ENCODE measurements around the gene PBX3.
"Not testable (repeated sequence)": the region's sequence is repeated elsewhere in the genome, so short reads cannot be mapped to it uniquely, and the experiment has no call there.

The PBX3 gene

DNA sequence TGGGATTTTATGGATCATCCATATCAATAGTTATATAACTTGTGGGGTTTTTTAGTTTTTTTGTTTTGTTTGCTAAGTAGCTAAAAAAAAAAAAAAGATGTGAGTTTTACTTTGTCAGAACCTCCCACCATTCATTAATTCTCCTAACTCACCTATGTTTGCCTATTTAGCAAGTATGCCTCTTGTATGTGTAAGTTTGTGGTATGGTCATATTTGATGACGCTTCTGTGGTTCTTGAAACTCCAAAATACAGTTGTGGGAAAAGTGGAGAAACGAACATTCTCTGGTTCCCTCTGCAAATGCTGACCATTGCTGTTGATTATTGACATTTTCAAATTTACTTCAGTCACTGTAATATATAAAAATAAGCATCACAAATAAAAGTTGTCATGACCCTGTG, 75.7 kb downstream of the PBX3 start:
- no peak for DNase-seq (ENCODE audit: low spot score)

DNA sequence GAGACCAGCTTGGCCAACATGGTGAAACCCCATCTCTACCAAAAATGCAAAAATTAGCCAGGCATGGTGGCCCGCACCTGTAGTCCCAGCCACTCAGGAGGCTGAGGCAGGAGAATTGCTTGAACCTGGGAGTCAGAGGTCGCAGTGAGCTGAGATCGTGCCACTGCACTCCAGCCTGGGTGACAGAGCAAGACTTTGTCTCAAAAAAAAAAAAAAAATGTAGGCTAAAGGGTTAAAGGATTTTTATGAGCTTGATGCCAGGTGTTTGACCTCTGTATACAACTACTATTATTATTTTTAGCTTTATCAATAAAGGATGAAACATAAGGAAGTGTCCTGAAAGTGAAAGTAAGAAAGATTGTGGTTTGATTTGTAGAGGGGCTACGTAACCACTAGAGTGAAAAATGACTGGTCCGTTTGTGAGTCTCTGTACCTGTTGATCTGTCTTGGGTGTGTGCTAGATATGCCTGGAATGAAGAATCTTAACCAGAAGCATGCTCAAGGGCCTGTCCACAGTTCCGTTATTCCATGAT, 76.8 kb downstream of the PBX3 start:
- DNase-seq (ENCODE audit: low spot score) = not testable (repeated sequence)

DNA sequence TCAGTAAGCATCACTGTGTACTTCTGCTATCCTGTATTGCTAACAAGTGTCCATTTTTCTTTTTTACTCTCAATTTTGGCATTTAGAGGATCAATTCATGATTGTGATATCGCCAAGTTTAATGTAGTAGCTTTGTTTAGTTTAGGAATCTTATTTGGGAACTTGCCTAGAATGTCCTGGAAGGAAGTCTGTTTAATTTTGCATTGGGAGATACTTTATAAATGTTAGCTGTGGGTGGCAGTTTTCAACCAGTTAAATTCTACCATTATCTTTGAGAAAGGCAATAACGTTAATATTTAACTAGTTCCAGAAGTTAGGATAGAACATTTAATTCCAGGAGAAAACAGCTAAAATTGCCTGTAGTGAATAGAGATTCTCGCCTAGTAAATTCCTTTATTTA, 78.6 kb downstream of the PBX3 start:
- no peak for DNase-seq (ENCODE audit: low spot score)

DNA sequence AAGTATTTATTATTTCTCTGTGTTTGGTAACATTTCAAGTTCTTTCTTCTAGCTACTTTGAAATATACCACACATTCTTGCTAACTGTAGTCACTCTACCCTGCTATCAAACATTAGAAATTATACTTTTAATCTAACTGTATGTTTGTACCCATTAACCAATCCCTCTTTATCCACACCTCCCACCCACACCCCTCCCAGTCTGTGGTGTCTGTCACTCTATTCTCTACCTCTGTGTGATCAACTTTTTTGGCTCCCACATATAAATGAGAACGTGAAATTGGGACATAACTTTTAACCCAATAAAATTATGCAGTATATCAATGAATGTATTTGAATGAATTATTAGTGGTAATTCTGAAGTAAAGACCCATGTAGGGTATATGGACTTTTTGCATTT, 79.7 kb downstream of the PBX3 start:
- DNase-seq (ENCODE audit: low spot score) = no peak

DNA sequence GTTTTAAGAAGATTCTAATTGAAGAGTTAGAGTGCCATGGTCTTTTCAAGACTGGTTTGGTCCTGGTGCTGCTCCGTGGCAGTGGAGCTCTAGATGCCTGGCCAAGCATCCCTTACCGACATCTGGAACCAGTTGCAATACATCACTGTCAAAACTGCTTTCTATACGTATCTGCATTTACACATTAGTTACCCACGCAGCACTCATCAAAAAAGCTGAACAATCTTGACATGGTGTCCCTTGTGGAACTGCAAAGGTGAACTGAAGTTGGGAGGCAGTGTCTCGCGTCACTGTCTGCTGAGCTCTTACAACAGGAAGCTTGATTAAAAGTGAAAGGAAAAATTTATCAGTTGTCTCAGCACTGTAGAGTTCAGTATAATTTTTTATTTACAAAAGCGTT, 82.6 kb downstream of the PBX3 start:
- DNase-seq (ENCODE audit: low spot score) = peak; percentile 45

DNA sequence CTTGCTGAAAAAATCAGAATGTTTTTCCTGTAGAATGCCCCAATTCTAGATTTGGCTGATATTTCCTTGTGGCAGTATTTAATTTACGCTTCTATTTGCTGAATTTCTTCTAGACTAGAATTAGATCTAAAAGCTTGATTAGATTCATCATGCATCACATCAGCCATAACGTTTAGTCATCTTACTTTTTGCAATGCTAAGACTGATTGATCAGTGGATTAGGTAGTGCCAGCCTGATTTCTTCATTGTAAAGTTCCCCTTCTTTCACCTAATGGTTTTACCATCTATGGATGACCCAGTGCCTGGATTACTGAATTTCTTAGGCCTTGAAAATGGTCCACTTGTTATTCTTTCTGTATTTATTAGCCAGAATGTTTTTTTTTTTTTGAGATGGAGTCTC, 83.9 kb downstream of the PBX3 start:
- DNase-seq (ENCODE audit: low spot score) = no peak

DNA sequence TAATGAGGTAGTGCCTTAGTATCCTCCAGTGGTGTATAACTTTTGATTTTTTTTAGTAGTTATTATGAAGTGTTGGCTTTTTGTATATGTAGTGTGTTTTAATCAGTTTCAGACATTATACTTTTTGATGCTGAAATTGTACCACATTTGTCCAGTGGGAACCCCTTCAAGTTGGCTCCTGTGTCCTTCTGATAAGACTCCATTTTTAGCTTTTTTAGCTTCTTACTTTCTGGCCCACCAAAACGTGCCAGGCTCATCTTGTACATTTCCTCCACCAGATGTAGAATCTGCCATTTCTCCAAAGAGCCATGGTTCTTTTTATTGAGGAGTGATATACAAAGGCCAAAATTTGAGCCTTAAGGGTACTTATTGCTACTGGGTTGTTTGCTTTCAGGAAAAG, 84.4 kb downstream of the PBX3 start:
- no peak for DNase-seq (ENCODE audit: low spot score)

DNA sequence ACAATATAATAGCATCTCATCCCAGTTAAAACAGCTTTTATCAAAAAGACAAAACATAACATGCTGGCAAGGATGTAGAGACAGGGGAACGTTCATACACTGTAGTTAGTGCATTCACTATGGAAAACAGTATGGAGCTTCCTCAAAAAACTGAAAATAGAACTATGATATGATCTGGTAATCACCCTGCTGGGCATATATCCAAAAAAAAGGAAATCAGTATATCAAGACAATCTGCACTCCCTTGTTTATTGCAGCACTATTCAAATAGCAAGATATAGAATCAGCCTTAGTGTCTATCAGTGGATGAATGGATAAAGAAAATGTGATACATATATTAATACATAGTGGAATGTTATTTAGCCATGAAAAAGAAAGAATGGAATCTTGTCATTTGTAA, 88.5 kb downstream of the PBX3 start:
- DNase-seq (ENCODE audit: low spot score) = no peak

DNA sequence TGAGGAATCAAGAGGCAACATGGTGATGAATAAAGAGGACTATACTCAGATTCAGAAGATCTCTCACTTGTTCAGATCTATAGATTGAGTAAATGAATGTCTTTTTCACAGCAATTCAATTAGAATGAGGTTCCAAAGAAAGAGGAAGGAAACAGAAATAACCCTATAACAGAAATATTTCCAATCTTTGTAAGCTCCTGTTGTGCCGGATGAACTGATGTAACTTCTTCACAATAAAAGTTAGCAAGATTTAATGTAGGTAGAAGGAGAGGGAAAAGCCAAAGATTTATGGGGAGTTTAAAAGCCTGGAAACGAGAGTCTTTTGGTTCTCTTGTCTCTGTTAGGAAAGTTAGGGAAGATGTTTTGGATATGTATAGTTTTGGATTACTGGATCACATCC, 92.1 kb downstream of the PBX3 start:
- DNase-seq (ENCODE audit: low spot score) = no peak

DNA sequence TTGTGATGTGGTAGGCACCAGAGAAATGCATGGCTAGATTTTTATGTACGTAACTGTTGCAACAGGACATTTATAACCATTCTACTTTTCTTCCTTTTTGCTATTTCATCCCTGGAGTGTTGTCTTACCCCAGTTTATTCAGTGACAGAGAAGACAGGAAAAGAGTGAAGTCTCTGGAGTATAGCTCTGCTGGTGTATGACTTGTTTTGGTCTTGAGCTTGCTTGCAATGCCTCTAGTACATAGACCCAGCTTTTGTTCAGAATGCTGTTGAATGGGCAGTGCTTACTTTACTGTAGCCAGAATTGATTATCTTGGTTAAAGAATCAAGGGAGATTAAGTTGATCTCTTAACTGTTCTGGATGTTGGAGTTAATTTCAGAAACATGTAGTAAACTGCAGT, 94.3 kb downstream of the PBX3 start:
- no peak for DNase-seq (ENCODE audit: low spot score)

DNA sequence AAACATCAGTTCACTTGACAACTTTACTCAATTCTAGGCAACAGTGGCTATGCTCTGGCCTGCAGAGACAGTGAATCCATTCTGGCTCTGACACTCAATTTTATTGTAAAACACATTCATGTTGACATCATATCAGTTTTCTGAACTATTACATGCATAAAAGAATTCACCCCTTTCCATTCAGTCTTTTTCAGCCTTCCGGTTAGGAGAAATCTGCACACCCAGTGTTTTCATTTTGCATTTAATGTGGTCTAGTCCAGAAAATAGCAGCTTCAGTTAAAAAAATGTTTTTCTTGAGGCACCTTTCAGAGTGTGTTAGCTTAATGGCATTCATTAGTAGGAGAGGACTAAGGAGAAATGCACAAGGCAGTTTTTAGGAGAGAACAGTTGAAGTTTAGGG, 95.1 kb downstream of the PBX3 start:
- DNase-seq (ENCODE audit: low spot score) = no peak

DNA sequence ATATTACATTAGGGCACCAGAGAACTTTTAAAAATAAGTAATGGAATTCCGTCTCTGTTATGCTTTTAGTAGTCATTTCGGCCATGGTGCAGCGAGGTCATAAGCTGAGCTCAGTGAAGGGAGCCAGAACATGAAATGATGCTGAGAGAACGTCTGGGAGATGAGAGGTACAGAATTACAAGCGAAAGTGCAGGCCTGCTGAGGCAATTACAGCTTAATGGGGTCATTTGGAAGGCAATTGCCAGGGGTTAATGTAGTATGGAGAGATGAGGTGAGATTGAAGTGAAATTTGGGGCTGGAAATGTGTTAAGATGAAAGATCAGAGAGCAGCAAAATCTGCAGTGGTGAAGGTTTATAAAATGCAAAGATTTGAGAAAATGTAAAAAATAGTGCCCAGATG, 96.5 kb downstream of the PBX3 start:
- no peak for DNase-seq (ENCODE audit: low spot score)

DNA sequence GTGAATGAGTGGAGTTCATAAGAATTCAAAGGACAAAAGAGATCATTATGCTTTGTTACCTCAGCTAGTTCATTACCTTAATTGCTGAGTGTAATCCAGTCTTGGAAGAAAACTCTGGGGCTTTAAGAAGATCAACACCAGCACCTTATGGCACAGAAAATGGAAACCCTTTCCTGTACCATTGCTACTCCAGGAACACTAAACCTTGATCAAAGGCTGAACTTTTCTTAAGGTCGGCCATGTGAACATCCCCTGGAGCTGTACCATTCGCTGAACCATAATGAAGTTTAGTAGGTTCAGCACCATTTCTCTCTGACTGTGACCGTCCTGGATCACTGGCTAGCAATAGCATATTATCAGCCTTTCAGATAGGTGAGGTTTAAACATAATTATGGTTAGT, 97.4 kb downstream of the PBX3 start:
- DNase-seq (ENCODE audit: low spot score) = no peak

DNA sequence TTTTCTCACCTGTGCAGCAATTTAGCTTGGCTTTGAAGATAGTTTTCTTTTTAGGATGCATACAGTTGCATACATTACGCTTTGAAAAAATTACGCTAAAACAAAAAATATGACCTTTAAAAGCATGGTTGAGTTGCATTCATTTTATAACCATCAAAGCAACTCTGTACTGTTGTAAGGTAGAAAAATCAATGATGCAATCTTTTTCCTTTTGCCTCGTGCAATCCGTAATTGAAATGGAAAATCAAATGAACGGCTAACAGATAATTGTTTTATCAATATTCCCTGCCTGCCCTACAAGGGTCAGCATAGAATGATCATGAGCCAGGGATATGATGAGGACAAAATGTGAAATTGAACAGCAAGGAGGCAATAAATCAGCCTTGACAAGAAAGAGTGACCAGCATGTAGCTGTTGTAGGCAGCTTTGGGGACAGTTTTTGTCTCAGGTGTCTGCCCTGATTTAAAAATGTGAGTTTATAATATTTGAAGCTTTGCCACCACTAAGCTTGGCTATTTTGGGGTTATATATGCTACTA, 98.2 kb downstream of the PBX3 start:
- no peak for DNase-seq (ENCODE audit: low spot score)

DNA sequence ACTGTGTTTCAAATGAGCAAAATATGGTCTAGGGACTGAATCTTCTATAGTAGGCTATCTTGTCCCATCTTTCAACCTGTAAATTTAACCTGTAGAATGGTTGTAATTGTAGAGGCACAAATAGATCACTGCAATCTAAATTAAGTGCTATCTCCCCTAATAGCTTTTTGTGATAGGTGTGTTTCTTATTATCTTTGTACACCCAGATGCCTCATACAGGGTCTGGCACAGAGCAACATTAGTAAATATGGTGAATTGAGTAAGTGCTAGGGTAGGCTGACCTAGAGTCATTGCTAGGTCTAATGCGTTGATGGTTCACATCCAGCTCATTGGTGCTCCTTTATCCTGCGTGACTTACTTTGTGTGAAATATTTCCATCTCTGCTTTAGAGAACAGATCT, 100.6 kb downstream of the PBX3 start:
- DNase-seq (ENCODE audit: low spot score) = no peak

DNA sequence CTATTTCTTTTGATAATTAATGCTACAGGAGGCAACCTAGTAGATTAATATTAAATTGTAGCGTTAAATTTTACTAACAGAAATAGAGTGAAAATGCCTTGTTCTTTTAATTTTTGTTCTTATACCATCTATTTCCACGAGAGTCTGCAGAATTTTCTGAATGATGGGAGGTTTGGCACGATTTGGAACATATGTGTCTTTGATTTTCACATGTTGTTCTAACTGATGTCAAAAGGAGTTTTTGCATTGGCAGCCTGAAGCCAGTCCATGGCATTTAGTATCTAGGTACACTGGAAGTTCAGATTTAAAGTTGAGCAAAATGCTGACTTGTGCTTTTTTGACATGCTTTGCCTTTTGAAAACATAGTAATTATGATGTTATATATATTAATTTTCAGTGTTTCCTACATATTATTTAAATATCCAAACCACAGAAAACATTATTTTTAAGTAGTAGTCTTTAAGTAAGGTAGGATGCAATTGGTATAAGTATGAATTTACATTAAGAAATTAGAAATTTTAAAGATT, 103.0 kb downstream of the PBX3 start:
- no peak for DNase-seq (ENCODE audit: low spot score)

DNA sequence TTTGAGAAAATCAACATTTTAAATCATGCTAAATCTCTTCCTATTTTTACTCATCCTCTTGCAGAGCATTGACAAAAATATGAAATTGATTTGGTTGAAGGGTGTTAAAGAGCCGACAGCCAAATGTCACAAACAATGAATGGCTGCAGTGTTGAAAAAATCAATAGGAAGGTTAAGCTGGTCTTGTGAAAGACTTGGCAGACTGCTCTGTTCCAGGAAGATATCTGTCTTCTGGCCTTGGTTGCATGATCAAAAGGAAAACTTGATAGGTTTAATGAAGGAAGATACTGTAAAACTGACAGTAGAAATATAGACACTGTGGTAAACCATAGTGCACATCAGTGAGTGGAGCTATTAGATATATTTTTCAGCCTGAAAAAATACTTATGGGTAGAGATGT, 103.6 kb downstream of the PBX3 start:
- DNase-seq (ENCODE audit: low spot score) = no peak

DNA sequence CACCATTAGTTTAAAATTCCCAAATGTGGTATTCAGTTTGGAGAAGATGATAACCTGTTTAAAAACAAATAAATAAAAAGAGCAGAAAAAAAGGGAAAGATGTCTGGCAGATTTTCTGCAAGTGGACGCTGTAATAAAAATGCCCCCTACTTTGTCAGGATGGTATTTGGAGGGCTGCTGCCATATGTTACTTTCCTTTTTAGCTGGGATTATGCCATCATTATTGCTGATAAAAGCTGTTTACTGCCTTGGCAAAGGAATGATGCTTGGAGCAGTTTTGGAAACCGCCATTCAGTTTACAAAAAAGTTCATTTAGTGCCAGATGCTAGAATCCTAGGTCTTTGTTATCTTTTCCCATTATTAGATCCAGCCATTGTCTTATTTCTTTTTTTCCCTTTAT, 104.8 kb downstream of the PBX3 start:
- no peak for DNase-seq (ENCODE audit: low spot score)

DNA sequence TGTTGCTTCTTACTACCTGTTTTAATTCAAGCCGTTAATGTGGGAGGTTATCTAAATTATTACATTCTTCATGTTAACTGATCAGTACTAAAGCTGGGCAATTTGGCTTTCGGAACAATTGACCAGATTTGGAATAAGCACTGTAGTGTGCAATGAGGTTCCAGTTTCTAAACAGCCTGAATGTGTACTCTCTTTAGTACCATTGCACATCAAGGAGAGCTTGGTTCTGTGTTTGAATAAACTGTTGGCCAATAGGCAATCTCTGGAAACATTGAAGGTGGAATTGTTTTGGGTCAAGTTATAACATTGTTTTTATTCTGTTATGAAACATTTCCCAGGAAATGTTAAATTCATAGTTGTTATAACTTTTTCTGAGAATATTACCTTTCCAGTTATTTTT, 105.2 kb downstream of the PBX3 start:
- no peak for DNase-seq (ENCODE audit: low spot score)

DNA sequence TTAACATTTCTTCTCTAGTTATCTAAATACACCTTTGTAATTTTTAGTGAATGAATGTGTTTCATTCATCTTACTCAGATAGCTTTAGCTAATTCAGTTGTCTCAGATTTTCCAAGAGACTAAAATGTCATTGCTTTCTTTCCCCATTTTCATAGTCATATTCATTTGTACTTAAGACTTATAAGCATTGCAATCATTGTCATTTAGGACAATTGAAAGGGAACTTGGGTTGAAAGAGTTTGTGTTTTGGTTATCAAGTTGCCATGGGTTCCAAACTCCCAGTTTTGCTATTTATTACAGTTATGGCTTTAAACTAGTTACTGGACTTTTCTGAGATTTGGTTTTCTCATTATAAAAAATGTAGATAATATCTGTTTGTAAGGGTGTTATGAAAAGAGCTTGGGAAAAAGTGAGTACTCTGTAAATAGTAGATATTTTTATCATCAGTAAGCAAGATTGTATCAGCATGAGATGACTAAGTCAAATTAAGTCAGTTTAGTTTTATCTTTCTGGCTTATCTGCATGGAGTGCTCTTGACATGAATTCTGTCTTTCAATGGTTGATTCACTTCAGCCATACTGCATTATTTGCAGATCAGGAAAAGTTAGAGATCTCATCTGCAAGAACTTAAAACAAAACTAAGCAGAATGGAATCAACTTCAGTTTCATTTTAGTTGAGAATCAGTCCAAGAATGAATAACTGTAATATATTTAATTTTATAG, 107.5 kb downstream of the PBX3 start:
- no peak for DNase-seq (ENCODE audit: low spot score)

DNA sequence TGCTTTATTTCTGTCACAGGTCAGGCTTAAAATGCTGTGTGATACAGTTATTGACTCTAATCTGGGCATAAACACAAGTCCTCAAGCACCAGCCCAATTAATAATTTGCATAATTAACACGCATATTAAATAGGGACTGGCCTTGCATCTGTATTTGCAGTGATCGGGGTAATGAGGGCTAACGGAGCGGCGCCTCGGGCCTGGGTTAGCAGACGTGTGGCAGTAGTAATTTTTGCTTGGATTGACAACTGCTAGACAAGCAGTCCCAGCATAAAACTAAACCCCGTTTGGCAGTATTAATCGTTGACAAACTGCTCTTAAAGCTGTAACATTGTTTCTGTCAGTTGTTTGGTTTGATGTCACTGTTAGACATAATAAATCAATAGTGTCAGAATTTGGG, 109.2 kb downstream of the PBX3 start:
- no peak for DNase-seq (ENCODE audit: low spot score)

DNA sequence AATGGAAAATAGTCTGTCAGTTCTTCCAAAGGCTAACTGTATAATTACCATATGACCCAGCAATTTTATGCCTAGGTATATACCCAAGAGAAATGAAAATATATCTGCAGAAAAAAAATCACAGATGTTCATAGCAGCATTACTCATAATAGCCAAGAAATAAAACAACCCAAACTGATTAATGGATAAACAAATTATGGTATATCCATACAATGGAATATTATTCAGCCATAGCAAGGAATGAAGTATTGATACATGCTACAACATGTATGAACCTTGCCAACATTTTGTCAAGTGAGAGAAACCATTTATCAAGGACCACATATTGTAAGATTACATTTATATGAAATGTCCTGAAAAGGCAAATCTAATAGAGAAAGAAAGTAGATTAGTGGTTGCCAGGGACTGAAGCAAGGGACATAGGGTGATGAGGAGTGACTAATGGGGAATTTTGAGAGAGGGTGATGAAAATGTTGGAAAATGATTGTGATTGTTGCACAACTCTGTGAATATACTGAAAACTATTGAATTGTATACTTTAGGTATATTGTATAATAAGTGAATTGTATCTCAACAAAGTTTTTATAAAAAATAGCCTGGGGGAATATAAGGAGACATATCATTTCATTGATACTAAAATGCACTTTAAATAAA, 114.4 kb downstream of the PBX3 start:
- DNase-seq (ENCODE audit: low spot score) = no peak

DNA sequence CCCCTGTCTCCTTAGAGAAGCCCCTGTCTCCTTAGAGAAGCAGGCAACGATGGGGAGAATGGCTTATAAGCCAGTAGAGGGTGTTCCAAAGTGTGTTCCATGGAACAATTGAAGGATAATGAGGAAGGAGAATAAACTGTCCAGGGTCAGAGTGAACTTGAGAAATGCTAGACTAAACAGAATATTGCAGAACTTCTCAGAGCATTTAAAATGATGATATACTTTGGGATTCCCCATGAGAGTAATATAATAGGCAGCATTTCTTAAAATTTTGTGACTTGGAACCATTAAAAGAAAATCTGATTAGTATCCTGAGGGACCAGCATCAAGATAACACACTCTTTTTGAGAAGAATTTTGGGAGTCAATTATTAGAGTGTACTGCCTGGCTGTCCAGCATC, 116.8 kb downstream of the PBX3 start:
- DNase-seq (ENCODE audit: low spot score) = no peak

Data from Ammon's horn (tissue), 1 donor.